HepG2 (cell line): ENCODE measurements around the gene EGFL8.

Experiments
- CTCF ChIP-seq: sonication (generic); formaldehyde crosslinking; IDR thresholded peaks from 2 replicates; pipeline ENCODE4 v1.5.0; 2020; ENCODE audit warnings: mild to moderate bottlenecking, missing genetic modification reagents, moderate library complexity
- ESRRA ChIP-seq: sonication (generic); formaldehyde crosslinking; IDR thresholded peaks from 2 replicates; pipeline ENCODE4 v1.5.1; 2020; ENCODE audit warnings: mild to moderate bottlenecking, low read depth, missing genetic modification reagents
- ETV6 ChIP-seq: sonication (generic); formaldehyde crosslinking; conservative IDR thresholded peaks from 2 replicates; pipeline ENCODE4 v1.4.0; 2020; ENCODE audit warnings: missing genetic modification reagents
- GABPB1 ChIP-seq: IDR thresholded peaks from 2 replicates; pipeline ENCODE4 v1.6.1; 2016; ENCODE audit warnings: mild to moderate bottlenecking, missing genetic modification reagents, moderate library complexity, missing compliant biosample characterization
- MAX ChIP-seq: IDR thresholded peaks from 2 replicates; pipeline ENCODE4 v1.6.1; 2012; ENCODE audit warnings: inconsistent platforms
- MXI1 ChIP-seq: IDR thresholded peaks from 3 replicates; pipeline ENCODE4 v1.6.1; 2012; ENCODE audit warnings: low read depth, low read length, inconsistent platforms, borderline replicate concordance
- ONECUT2 ChIP-seq: sonication (generic); formaldehyde crosslinking; IDR thresholded peaks from 2 replicates; pipeline ENCODE4 v1.4.0; 2020; ENCODE audit warnings: missing genetic modification reagents
- ZBTB39 ChIP-seq: sonication (generic); formaldehyde crosslinking; IDR thresholded peaks from 2 replicates; pipeline ENCODE4 v1.5.0; 2020; ENCODE audit warnings: missing genetic modification reagents
- ZFP1 ChIP-seq: IDR thresholded peaks from 2 replicates; pipeline ENCODE4 v1.6.1; 2016
- ZNF646 ChIP-seq: sonication (generic); formaldehyde crosslinking; IDR thresholded peaks from 2 replicates; pipeline ENCODE4 v1.9.0; 2021; ENCODE audit warnings: mild to moderate bottlenecking, missing genetic modification reagents
- ZNF737 ChIP-seq: sonication (generic); formaldehyde crosslinking; IDR thresholded peaks from 2 replicates; pipeline ENCODE4 v1.5.0; 2020; ENCODE audit warnings: missing genetic modification reagents, mild to moderate bottlenecking, borderline replicate concordance

- TF ChIP-seq ZNF646 (CRISPR knock-in tag) (no peak), ZFP1 (no peak), ZNF737 (CRISPR knock-in tag) (no peak), CTCF (CRISPR knock-in tag) (no peak), GABPB1 (no peak), MXI1 (no peak), ONECUT2 (CRISPR knock-in tag) (no peak), ZBTB39 (CRISPR knock-in tag) (no peak), MAX (no peak), ETV6 (CRISPR knock-in tag) (no peak), ESRRA (CRISPR knock-in tag) (no peak)
Observed at GRCh38 chr6:32175322-32175710, 10.9 kb downstream of the EGFL8 start.
